Choroid plexus epithelial cell (primary cell): ENCODE measurements around the gene ARL5B.
A peak's percentile ranks its signal among the peaks of the same experiment; 100 is the strongest.
"Not testable (repeated sequence)": the region's sequence is repeated elsewhere in the genome, so short reads cannot be mapped to it uniquely, and the experiment has no call there.

Experiments
- DNase-seq: peaks from one replicate; pipeline ENCODE4 v3.0.0-alpha.2; 2010; ENCODE audit warnings: low read depth
- H3K4me3 ChIP-seq: 2 replicates; pipeline ENCODE4 v1.5.1; 2011; ENCODE audit warnings: low read depth, mild to moderate bottlenecking, control low read depth, low read length, moderate library complexity
- TF ChIP-seq, protein P1 (sequence below): conservative IDR thresholded peaks from 2 replicates; pipeline ENCODE4 v1.5.1; 2011; ENCODE audit warnings: low read depth, mild to moderate bottlenecking, control low read depth, inconsistent platforms, low read length, moderate library complexity

ARL5B gene

GRCh38 chr10:18625886-18626285 lies 33.3 kb upstream of the ARL5B start:
- TF ChIP-seq, protein P1, sequence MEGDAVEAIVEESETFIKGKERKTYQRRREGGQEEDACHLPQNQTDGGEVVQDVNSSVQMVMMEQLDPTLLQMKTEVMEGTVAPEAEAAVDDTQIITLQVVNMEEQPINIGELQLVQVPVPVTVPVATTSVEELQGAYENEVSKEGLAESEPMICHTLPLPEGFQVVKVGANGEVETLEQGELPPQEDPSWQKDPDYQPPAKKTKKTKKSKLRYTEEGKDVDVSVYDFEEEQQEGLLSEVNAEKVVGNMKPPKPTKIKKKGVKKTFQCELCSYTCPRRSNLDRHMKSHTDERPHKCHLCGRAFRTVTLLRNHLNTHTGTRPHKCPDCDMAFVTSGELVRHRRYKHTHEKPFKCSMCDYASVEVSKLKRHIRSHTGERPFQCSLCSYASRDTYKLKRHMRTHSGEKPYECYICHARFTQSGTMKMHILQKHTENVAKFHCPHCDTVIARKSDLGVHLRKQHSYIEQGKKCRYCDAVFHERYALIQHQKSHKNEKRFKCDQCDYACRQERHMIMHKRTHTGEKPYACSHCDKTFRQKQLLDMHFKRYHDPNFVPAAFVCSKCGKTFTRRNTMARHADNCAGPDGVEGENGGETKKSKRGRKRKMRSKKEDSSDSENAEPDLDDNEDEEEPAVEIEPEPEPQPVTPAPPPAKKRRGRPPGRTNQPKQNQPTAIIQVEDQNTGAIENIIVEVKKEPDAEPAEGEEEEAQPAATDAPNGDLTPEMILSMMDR: no peak
- H3K4me3 ChIP-seq: no peak overlapping the region
- DNase-seq: no peak

DNA sequence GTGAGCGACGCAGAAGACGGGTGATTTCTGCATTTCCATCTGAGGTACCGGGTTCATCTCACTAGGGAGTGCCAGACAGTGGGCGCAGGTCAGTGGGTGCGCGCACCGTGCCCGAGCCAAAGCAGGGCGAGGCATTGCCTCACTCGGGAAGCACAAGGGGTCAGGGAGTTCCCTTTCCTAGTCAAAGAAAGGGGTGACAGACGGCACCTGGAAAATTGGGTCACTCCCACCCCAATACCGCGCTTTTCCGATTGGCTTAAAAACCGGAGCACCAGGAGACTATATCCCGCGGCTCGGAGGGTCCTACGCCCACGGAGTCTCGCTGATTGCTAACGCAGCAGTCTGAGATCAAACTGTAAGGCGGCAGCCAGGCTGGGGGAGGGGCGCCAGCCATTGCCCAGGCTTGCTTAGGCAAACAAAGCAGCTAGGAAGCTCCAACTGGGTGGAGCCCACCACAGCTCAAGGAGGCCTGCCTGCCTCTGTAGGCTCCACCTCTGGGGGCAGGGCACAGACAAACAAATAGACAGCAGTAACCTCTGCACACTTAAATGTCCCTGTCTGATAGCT lies 31.7 kb upstream of the ARL5B start:
- H3K4me3 ChIP-seq: peak overlapping the region; percentile 68
- DNase-seq: peak; percentile 68

DNA sequence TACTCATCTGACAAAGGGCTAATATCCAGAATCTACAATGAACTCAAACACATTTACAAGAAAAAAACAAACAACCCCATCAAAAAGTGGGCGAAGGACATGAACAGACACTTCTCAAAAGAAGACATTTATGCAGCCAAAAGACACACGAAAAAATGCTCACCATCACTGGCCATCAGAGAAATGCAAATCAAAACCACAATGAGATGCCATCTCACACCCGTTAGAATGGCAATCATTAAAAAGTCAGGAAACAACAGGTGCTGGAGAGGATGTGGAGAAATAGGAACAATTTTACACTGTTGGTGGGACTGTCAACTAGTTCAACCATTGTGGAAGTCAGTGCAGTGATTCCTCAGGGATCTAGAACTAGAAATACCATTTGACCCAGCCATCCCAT lies 26.7 kb upstream of the ARL5B start:
- not testable (repeated sequence) for H3K4me3 ChIP-seq, DNase-seq

DNA sequence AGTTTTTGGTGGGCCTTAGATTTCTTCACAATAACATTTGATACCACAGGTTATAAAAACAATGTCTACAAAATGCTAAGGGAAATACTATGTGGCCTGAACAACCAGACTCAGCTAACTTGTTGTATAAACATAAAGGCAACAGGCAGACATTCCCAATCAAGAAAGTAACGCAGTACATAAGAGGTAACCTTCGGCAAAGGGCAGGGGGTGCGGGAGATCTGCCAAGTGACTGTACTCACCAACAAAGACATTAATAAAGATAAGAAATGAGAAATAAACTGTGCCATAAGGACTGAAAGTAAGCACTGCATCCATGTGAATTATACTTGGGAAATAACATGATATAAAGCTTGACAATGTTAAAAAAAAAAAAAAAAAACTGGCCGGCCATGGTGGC lies 23.2 kb upstream of the ARL5B start:
- no peak for DNase-seq
- no peak overlapping the region for H3K4me3 ChIP-seq
- TF ChIP-seq, protein P1: no peak

DNA sequence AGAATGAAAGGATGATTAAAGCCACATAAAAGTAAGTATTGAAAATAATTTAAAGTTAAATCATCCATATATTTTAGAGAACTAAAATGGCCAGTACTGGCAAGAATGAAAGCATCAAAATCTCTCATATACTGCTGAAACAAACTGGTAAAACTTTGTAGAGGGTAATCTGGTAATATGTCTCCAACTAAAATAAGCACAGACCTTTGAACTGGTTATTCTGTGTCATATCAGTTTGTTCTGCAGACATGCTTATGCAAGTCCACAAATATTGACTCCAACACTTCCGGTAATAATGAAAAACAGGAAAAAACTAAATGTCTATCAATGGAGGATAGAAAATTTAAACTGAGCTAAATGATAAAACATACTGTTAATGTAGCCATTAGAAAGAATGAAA lies 21.8 kb upstream of the ARL5B start:
- H3K4me3 ChIP-seq, DNase-seq: not testable (repeated sequence)

GRCh38 chr10:18639719-18640118 lies 19.5 kb upstream of the ARL5B start:
- not testable (repeated sequence) for H3K4me3 ChIP-seq, DNase-seq

DNA sequence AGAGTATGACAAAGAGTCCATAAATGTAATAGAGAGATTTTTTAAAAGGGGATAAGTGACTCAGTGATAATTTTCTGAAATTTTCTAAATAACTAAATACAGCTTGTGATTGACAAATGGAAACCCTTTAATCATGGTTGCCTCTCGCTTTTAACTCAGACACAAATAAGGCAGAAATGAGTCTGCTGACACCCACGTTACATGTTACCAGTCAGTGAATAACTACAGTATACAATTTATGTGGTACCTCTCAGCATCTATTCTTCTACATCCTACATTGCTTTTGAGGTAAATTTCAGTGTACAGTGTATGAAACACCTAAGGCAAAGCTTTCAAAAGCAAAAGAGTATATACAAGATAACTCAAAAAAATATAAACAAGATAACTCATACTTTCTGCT lies 12.1 kb upstream of the ARL5B start:
- DNase-seq: no peak
- no peak overlapping the region for H3K4me3 ChIP-seq
- TF ChIP-seq, protein P1: no peak

- H3K4me3 ChIP-seq: no peak overlapping the region
- no peak for DNase-seq
- TF ChIP-seq, protein P1: no peak
These were observed 11.3 kb upstream of the ARL5B start for GRCh38 chr10:18647945-18648344.

DNA sequence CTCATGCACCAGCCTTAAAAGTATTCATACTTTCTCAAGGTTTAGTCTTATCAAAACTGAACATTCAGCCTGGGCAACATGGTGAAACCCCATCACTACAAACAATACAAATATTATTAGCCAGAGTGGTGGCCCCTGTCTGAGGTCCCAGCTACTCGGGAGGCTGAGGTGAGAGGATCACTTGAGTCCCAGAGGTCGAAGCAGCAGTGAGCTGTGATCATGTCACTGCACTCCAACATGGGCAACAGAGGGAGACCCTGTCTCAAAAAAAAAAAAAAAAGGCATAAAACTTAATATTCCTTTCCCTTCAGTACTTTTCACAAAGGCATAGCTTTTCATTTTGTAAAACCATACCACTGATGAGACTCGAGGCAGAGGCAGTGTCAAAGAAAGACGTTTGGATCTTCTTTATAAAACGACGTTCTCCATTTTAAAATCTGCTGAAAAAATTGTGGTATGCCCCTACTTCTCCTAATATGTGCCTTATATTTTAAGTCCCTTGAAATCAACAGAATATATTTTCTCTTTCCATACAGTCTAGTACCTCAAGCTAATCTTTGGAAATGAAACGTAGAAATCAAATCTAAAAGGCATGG lies 9.8 kb upstream of the ARL5B start:
- DNase-seq: no peak
- no peak overlapping the region for H3K4me3 ChIP-seq
- TF ChIP-seq, protein P1: no peak
